Dedifferentiated amniotic fluid mesenchymal stem cell (primary cell): Measurements from ENCODE around the gene NSA2.

Experiments used
- DNase-seq: peaks from one replicate; pipeline ENCODE4 v3.0.0-alpha.2; 2016; ENCODE audit errors: extremely low spot score

The NSA2 gene

DNA sequence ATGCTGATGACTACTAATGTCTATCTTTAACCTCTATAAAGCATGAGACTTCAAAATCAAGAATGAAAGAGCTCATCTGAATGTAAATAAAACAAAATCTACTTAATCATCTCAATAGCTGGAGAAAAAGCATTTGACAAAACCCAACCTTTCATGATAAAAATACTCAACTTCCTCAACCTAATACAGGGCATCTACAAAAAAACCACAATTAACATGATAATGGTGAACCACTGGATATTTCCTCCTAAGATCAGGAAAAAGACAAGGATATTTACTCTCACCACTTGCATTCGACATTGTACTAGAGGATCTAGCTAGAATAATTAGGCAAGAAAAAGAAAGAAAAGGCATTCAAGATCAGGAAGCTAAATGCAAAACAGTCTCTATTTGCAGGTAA, 49.8 kb downstream of the NSA2 start:
- DNase-seq, result no peak

- no peak for DNase-seq
These were observed 55.2 kb downstream of the NSA2 start for GRCh38 chr5:74822288-74822687.

DNA sequence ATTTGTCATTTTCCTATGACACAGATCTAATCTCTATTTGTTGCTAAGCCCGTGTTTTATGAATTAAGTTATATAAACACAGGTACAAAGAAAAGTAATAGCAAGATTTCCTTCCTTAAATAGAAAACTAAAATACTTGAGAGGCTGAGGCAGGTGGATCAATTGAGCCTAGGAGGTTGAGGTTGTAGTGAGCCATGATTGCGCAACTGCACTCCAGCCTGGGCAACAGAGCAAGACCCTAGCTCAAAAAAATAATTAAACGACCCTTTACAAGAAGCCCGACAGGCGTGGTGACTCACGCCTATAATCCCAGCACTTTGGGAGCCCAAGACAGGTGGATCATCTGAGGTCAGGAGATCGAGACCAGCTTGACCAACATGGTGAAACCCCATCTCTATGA, 62.4 kb downstream of the NSA2 start:
- no peak for DNase-seq
